ENCODE data around the gene EPS8L3.

DNA sequence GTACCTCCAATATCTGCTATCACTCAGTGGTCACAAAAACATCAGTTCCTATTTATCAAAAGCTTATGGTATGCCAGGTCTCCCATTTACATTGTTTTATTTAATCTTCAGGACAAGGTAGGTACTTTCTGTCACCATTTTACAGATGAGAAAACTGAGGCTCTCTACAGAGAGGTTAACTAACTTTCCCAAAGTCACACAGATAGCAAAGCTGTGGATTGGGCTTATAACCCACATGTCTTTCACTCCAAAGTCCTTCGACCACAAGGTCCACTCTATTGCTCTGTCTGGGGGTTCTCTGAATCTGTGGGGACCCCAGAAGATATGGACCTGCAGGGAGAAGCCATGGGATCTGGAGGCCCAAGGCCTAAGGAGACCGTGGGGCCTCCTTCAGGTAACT is 26.6 kb upstream of the EPS8L3 start:
- TF ChIP-seq, protein P1, sequence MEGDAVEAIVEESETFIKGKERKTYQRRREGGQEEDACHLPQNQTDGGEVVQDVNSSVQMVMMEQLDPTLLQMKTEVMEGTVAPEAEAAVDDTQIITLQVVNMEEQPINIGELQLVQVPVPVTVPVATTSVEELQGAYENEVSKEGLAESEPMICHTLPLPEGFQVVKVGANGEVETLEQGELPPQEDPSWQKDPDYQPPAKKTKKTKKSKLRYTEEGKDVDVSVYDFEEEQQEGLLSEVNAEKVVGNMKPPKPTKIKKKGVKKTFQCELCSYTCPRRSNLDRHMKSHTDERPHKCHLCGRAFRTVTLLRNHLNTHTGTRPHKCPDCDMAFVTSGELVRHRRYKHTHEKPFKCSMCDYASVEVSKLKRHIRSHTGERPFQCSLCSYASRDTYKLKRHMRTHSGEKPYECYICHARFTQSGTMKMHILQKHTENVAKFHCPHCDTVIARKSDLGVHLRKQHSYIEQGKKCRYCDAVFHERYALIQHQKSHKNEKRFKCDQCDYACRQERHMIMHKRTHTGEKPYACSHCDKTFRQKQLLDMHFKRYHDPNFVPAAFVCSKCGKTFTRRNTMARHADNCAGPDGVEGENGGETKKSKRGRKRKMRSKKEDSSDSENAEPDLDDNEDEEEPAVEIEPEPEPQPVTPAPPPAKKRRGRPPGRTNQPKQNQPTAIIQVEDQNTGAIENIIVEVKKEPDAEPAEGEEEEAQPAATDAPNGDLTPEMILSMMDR (IDR thresholded peaks at IDR 0.05): no peak
- no peak for TF ChIP-seq POLR2A (IDR thresholded peaks at IDR 0.05)
